ENCODE measurements around the gene SEL1L.

The SEL1L gene

GRCh38 chr14:81509321-81509720, 24.3 kb downstream of the SEL1L start:
- no peak overlapping the region for H3K4me3 ChIP-seq
- no peak for DNase-seq
- peaks cover 23 to 60% (median 57%) of the 10 kb centered on the region in 3 donors for H3K36me3 ChIP-seq
- H3K27ac ChIP-seq: no peak overlapping the region
- no peaks in the 10 kb centered on the region for H3K27me3 ChIP-seq
- TF ChIP-seq CTCF (IDR thresholded peaks at IDR 0.05): no peak
- peaks cover 0 to 27% (median 6%) of the 10 kb centered on the region in 4 donors for H3K4me1 ChIP-seq
- intact Hi-C loops (cut with DNase I; ENCODE audit: low total_unique reads): no loop called here
- H3K9me3 ChIP-seq: no peaks in the 10 kb centered on the region

GRCh38 chr14:81506487-81506886, 27.2 kb downstream of the SEL1L start:
- intact Hi-C loops (cut with DNase I; ENCODE audit: low total_unique reads): no loop called here
- no peak overlapping the region for H3K27ac ChIP-seq
- peaks cover 48 to 70% (median 63%) of the 10 kb centered on the region in 3 donors for H3K36me3 ChIP-seq

GRCh38 chr14:81504864-81505263, 28.8 kb downstream of the SEL1L start:
- no peaks in the 10 kb centered on the region for H3K27me3 ChIP-seq
- no peak for DNase-seq
- peaks cover 60 to 86% (median 79%) of the 10 kb centered on the region in 3 donors for H3K36me3 ChIP-seq
- peaks cover 0 to 9% (median 3%) of the 10 kb centered on the region in 4 donors for H3K4me1 ChIP-seq
- TF ChIP-seq CTCF (IDR thresholded peaks at IDR 0.05): no peak
- intact Hi-C loops (cut with DNase I; ENCODE audit: low total_unique reads): no loop called here
- H3K27ac ChIP-seq: no peak overlapping the region
- no peak overlapping the region for H3K4me3 ChIP-seq
- no peaks in the 10 kb centered on the region for H3K9me3 ChIP-seq

More at GRCh38 chr14:81506487-81506886, 27.2 kb downstream of the SEL1L start:
- H3K27me3 ChIP-seq: no peaks in the 10 kb centered on the region
- TF ChIP-seq CTCF (IDR thresholded peaks at IDR 0.05): no peak
- no peaks in the 10 kb centered on the region for H3K9me3 ChIP-seq
- H3K4me1 ChIP-seq: peaks cover 0 to 24% (median 6%) of the 10 kb centered on the region in 4 donors
- DNase-seq: no peak
- H3K4me3 ChIP-seq: no peak overlapping the region

GRCh38 chr14:81485781-81486180, 47.9 kb downstream of the SEL1L start:
- intact Hi-C loops (cut with DNase I; ENCODE audit: low total_unique reads): no loop called here
- Histone ChIP-seq H3K27ac (no peak overlapping the region), H3K4me1 (no peaks in the 10 kb centered on the region), H3K9me3 (no peaks in the 10 kb centered on the region), H3K4me3 (no peak overlapping the region), H3K36me3 (peaks cover 83 to 96% (median 86%) of the 10 kb centered on the region in 3 donors), H3K27me3 (no peaks in the 10 kb centered on the region)
- TF ChIP-seq CTCF (IDR thresholded peaks at IDR 0.05): no peak
- DNase-seq: no peak

GRCh38 chr14:81485372-81485771, 48.3 kb downstream of the SEL1L start:
- no peak for TF ChIP-seq CTCF (IDR thresholded peaks at IDR 0.05)
- H3K27me3 ChIP-seq: no peaks in the 10 kb centered on the region
- DNase-seq: no peak
- intact Hi-C loops (cut with DNase I; ENCODE audit: low total_unique reads): no loop called here
- no peaks in the 10 kb centered on the region for H3K4me1 ChIP-seq
- H3K9me3 ChIP-seq: no peaks in the 10 kb centered on the region
- no peak overlapping the region for H3K27ac ChIP-seq
- H3K4me3 ChIP-seq: no peak overlapping the region
- H3K36me3 ChIP-seq: peaks cover 84 to 96% (median 86%) of the 10 kb centered on the region in 3 donors

- Histone ChIP-seq H3K4me1 (no peaks in the 10 kb centered on the region), H3K27ac (no peak overlapping the region), H3K4me3 (no peak overlapping the region), H3K36me3 (peaks cover 79 to 96% (median 87%) of the 10 kb centered on the region in 3 donors), H3K9me3 (no peaks in the 10 kb centered on the region), H3K27me3 (no peaks in the 10 kb centered on the region)
- intact Hi-C loops (cut with DNase I; ENCODE audit: low total_unique reads): no loop called here
- no peak for TF ChIP-seq CTCF (IDR thresholded peaks at IDR 0.05)
- DNase-seq: no peak
These were observed 49.5 kb downstream of the SEL1L start for GRCh38 chr14:81484120-81484519.
